Measurements from ENCODE around the gene CADM2. TPM values are rescaled to one million over a fixed set of nuclear protein-coding genes. Genes with fewer than 3 reads are reported as not detected.

Gene CADM2
- total RNA-seq, 1 experiment from 2014 or later = not detected

DNA sequence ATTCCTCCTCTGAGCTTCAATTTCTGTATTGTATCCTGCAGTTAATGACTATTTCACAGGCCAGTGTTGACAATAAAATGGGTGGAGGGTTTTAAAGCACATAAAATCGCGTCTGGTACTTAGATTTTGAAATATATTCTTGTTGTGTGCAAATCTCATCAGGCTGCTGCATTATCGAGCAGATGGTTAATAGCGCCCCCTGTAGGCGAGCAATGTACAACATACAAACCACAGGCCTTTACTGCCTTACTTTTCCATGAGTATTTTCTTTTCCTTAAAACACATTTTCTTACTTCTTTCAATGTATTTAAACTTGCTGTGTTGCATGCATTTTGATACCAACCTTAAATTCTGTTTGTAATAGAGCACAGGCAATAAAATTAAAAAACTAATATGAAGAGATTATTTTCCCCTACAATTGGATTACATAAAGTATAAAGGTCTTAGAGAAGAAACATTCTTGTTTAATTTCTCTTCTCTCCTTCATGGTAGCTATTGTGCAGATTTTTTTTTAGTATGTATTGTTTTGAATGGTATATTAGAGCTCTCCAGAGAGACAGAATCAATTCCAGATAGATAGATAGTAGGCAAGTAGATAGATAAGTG lies 608.4 kb downstream of the CADM2 start:
- H3K9me3 Mint-ChIP-seq (ENCODE audit: unreplicated experiment) = no peaks in the 10 kb centered on the region
- H3K27me3 Mint-ChIP-seq (ENCODE audit: insufficient read depth, unreplicated experiment) = peaks cover 4% of the 10 kb centered on the region
- no peaks in the 10 kb centered on the region for H3K4me1 Mint-ChIP-seq (ENCODE audit: low read depth, unreplicated experiment)
- H3K4me3 ChIP-seq (ENCODE audit: low read depth, low read length) = no peak overlapping the region
- H3K36me3 Mint-ChIP-seq (ENCODE audit: insufficient read depth, unreplicated experiment) = no peaks in the 10 kb centered on the region
- no peaks in the 10 kb centered on the region for H3K27me3 ChIP-seq (replicated peaks; ENCODE audit: control insufficient read depth, insufficient read depth, low read length)
- H3K27ac Mint-ChIP-seq (ENCODE audit: unreplicated experiment) = no peak overlapping the region
- CTCF ChIA-PET = no interaction called here
- POLR2A ChIA-PET = no interaction called here
- TF ChIP-seq, protein P1, sequence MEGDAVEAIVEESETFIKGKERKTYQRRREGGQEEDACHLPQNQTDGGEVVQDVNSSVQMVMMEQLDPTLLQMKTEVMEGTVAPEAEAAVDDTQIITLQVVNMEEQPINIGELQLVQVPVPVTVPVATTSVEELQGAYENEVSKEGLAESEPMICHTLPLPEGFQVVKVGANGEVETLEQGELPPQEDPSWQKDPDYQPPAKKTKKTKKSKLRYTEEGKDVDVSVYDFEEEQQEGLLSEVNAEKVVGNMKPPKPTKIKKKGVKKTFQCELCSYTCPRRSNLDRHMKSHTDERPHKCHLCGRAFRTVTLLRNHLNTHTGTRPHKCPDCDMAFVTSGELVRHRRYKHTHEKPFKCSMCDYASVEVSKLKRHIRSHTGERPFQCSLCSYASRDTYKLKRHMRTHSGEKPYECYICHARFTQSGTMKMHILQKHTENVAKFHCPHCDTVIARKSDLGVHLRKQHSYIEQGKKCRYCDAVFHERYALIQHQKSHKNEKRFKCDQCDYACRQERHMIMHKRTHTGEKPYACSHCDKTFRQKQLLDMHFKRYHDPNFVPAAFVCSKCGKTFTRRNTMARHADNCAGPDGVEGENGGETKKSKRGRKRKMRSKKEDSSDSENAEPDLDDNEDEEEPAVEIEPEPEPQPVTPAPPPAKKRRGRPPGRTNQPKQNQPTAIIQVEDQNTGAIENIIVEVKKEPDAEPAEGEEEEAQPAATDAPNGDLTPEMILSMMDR (IDR thresholded peaks at IDR 0.05; ENCODE audit: insufficient read depth in 1 of 2, low read depth in 1 of 2, low read length in 1 of 2, severe bottlenecking in 1 of 2, unreplicated experiment in 1 of 2) = peak; percentile 62 to 64
- no peaks in the 10 kb centered on the region for H3K36me3 ChIP-seq (ENCODE audit: control insufficient read depth, insufficient read depth, low read length)
- intact Hi-C loops (cut with micrococcal nuclease; ENCODE audit: unreplicated experiment) = no loop called here
- H3K4me3 Mint-ChIP-seq (ENCODE audit: unreplicated experiment) = no peak overlapping the region
- peak; percentile 39 to 55 for DNase-seq
- no peaks in the 10 kb centered on the region for H3K4me1 ChIP-seq
- no TSS peak for BruUV-seq (replicated peaks)
- H3K9me3 ChIP-seq = no peaks in the 10 kb centered on the region

DNA sequence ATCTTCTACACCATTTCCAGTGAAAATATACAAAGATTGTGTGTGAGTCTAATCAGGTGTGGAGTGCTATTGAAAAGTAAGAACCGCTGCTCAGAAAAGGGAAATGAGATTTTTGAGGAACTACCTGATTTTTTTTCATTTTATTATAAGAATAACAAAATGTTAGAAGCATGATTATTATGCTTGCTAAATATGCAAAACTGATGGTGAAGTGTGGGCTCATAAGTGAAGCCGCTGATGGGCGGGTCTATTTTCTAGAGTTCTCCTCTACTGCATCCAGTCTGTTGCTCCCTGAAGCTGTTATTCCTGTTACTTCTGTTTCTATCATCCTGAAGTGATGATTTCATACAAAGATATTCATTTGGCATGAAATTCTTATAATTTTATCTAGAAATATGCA lies 612.0 kb downstream of the CADM2 start:
- CTCF ChIA-PET = no interaction called here
- no TSS peak for BruUV-seq (replicated peaks)
- TF ChIP-seq, protein P1 (IDR thresholded peaks at IDR 0.05; ENCODE audit: insufficient read depth in 1 of 2, low read depth in 1 of 2, low read length in 1 of 2, severe bottlenecking in 1 of 2, unreplicated experiment in 1 of 2) = no peak
- Mint-ChIP-seq H3K36me3 (ENCODE audit: insufficient read depth, unreplicated experiment) (no peaks in the 10 kb centered on the region), H3K9me3 (ENCODE audit: unreplicated experiment) (no peaks in the 10 kb centered on the region), H3K27me3 (ENCODE audit: insufficient read depth, unreplicated experiment) (peaks cover 4% of the 10 kb centered on the region), H3K4me3 (ENCODE audit: unreplicated experiment) (no peak overlapping the region), H3K27ac (ENCODE audit: unreplicated experiment) (no peak overlapping the region), H3K4me1 (ENCODE audit: low read depth, unreplicated experiment) (no peaks in the 10 kb centered on the region)
- no peak for DNase-seq
- Histone ChIP-seq H3K4me1 (no peaks in the 10 kb centered on the region), H3K9me3 (no peaks in the 10 kb centered on the region), H3K36me3 (ENCODE audit: control insufficient read depth, insufficient read depth, low read length) (no peaks in the 10 kb centered on the region), H3K4me3 (ENCODE audit: low read depth, low read length) (no peak overlapping the region), H3K27me3 (replicated peaks; ENCODE audit: control insufficient read depth, insufficient read depth, low read length) (no peaks in the 10 kb centered on the region)
- intact Hi-C loops (cut with micrococcal nuclease; ENCODE audit: unreplicated experiment) = no loop called here
- POLR2A ChIA-PET = no interaction called here

DNA sequence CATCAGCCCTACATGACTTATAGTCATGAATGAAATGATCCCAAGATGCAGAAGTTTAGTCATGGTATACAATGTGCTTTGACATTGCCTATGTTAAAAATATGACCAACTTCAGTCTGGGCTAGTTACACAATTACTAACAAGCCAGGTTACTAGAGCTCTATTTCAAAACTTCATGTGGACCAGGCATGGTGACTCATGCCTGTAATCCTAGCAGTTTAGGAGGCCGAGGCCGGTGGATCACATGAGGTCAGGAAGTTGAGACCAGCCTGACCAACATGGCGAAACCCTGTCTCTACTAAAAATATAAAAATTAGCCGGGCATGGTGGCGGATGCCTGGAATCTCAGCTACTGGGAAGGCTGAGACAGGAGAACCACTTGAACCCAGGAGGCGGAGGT lies 613.0 kb downstream of the CADM2 start:
- no TSS peak for BruUV-seq (replicated peaks)
- intact Hi-C loops (cut with micrococcal nuclease; ENCODE audit: unreplicated experiment) = no loop called here
- H3K4me1 ChIP-seq = no peaks in the 10 kb centered on the region
- DNase-seq = no peak
- CTCF ChIA-PET = no interaction called here
- POLR2A ChIA-PET = no interaction called here
- H3K27me3 ChIP-seq (replicated peaks; ENCODE audit: control insufficient read depth, insufficient read depth, low read length) = no peaks in the 10 kb centered on the region
- Mint-ChIP-seq H3K4me1 (ENCODE audit: low read depth, unreplicated experiment) (no peaks in the 10 kb centered on the region), H3K27ac (ENCODE audit: unreplicated experiment) (no peak overlapping the region), H3K4me3 (ENCODE audit: unreplicated experiment) (no peak overlapping the region), H3K36me3 (ENCODE audit: insufficient read depth, unreplicated experiment) (no peaks in the 10 kb centered on the region), H3K9me3 (ENCODE audit: unreplicated experiment) (no peaks in the 10 kb centered on the region), H3K27me3 (ENCODE audit: insufficient read depth, unreplicated experiment) (peaks cover 4% of the 10 kb centered on the region)
- no peak overlapping the region for H3K4me3 ChIP-seq (ENCODE audit: low read depth, low read length)
- TF ChIP-seq, protein P1 (IDR thresholded peaks at IDR 0.05; ENCODE audit: insufficient read depth in 1 of 2, low read depth in 1 of 2, low read length in 1 of 2, severe bottlenecking in 1 of 2, unreplicated experiment in 1 of 2) = no peak
- no peaks in the 10 kb centered on the region for H3K36me3 ChIP-seq (ENCODE audit: control insufficient read depth, insufficient read depth, low read length)
- no peaks in the 10 kb centered on the region for H3K9me3 ChIP-seq

Data from Caco-2 (cell line).